GM19238 (cell line): Measurements from ENCODE around the gene PRDM7.

Source experiments
- DNase-seq: peaks from one replicate; pipeline ENCODE4 v3.0.0; 2011; ENCODE audit warnings: low spot score; ENCODE audit not compliant: insufficient read length

The PRDM7 gene

GRCh38 chr16:90037276-90037675, 39.9 kb downstream of the PRDM7 start:
- no peak for DNase-seq

DNA sequence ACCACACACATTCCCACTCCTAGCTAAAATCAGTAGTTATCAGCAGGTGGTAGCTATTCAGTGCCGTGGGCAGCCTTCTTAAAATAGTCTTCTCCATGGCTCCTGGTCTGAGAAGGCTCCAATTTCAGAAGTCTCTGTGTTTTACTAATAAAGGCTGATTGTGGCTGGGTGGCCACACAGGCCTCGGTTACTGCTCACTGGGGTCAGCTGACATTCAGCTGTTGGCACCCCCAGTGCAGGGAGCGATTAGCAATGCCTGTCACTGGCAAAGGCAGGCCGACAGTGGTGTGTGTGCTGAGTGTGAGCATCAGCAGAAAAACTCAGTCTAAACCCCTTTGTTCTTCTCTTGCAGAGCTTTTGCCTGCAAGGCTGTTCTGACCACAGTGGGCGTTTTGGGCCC, 41.2 kb downstream of the PRDM7 start:
- DNase-seq: no peak

GRCh38 chr16:90034504-90034903, 42.6 kb downstream of the PRDM7 start:
- no peak for DNase-seq

GRCh38 chr16:90033387-90033786, 43.7 kb downstream of the PRDM7 start:
- no peak for DNase-seq

DNA sequence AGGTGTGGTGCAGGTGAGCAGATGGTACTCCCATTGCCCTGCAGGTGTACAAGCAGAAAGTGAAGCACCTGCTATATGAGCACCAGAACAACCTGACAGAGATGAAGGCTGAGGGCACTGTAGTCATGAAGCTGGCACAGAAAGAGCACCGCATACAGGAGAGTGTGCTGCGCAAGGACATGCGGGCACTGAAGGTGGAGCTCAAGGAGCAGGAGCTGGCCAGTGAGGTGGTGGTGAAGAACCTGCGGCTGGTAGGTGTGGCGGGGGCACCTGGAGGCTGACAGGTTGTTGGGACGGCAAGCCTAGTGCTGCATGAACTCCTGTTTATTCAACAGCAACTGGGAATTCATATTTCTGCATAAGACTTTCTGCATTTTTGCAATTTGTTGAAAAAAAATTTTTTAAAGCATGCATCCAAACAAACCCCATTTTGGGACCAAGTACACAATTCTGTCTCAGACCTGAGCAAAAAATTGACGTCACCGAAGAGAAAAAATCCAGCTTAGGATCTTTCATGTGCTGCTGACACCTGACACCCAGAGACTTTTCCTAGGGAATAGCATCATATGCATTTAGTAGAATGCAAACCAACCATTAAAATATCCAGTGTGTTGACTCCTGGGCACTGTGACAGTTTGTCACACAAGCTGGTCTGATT, 44.3 kb downstream of the PRDM7 start:
- DNase-seq: no peak

DNA sequence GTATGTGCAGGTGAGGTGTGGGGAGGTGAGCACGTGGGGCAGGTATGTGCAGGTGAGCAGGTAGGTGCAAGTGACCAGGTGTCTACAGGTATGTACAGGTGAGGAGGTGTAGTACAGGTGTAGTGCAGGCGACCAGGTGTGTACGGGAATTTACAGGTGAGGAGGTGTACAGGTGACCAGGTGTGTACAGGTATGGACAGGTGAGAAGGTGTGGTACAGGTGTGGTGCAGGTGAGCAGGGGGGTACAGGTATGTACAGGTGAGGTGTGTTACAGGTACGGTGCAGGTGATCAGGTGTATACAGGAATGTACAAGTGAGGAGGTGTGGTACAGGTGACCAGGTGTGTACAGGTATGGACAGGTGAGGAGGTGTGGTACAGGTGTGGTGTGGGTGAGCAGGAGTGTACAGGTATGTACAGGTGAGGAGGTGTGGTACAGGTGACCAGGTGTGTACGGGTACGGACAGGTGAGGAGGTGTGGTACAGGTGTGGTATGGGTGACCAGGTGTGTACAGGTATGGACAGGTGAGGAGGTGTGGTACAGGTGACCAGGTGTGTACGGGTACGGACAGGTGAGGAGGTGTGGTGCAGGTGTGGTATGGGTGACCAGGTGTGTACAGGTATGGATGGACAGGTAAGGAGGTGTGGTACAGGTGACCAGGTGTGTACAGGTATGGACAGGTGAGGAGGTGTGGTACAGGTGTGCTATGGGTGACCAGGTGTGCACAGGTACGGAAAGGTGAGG, 45.0 kb downstream of the PRDM7 start:
- no peak for DNase-seq

GRCh38 chr16:90031186-90031930, 45.8 kb downstream of the PRDM7 start:
- no peak for DNase-seq

GRCh38 chr16:90028985-90029384, 48.1 kb downstream of the PRDM7 start:
- no peak for DNase-seq

DNA sequence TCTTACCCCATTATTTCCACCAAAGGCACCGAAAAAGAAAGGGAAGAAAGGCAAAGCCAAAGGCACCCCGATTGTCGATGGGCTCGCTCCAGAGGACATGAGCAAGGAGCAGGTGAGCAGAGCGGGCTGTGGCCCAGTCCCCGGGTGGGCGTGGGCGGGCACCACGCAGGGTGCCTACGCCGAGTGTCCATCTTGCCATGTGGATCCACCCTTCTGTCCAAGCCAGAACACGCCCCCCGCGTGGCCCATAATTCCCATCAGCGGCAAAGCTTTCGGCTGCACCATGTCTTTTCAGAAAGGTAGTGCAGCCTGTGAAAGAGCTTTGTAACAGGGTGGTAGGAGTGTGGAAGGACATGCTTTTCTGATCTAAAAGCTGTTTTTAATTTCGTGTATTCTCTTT, 49.5 kb downstream of the PRDM7 start:
- DNase-seq: no peak

- DNase-seq: no peak
Observed at GRCh38 chr16:90026135-90026534, 51.0 kb downstream of the PRDM7 start.

DNA sequence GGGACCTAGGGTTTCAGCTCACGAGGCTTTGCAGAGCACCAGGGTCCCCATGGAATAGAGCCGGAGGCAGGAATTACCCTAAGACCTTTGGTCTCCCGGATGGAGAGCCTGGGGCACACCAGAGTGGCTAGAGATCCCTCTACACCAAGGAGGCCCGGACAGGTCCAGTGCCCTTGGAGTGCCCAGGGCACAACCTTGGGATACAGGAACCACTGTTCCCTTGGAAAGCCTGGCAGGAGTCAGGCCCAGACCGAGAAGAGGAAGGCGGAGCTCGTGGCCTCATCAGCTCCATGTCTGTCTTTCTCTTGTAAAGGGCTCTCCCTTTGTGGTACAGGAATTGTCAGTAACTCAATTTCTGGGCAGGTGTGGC, 54.1 kb downstream of the PRDM7 start:
- no peak for DNase-seq

- peak; percentile 96 for DNase-seq
Observed at GRCh38 chr16:90022209-90023077, 54.7 kb downstream of the PRDM7 start.

GRCh38 chr16:90020838-90021382, 56.2 kb downstream of the PRDM7 start:
- DNase-seq: no peak

DNA sequence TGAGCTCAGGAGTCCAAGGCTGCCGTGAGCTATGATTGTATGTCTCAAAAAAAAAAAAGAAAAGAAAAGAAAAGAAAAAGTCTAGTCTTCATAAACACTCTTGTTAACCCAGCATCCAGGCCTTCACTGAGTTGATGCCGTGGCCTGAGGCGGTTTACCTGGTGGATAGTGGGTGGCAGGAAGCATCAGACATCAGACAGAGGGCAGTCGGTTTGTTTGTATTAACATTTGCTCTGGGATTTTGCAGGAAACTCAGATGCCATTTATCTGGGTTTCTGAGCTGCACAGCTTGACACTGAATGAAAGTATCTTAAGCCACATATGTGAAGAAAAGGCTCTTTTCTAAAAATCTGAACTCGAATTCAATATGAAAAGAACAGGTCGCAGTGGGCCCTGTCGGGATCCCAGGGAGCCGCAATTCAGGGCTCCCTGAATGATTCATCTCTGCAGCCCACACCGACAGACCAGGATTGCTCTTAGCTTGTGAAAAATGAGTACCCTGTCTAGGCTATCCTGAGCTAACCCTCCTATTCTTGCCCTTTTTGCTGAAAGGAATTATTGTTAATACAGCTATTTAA, 56.8 kb downstream of the PRDM7 start:
- no peak for DNase-seq

DNA sequence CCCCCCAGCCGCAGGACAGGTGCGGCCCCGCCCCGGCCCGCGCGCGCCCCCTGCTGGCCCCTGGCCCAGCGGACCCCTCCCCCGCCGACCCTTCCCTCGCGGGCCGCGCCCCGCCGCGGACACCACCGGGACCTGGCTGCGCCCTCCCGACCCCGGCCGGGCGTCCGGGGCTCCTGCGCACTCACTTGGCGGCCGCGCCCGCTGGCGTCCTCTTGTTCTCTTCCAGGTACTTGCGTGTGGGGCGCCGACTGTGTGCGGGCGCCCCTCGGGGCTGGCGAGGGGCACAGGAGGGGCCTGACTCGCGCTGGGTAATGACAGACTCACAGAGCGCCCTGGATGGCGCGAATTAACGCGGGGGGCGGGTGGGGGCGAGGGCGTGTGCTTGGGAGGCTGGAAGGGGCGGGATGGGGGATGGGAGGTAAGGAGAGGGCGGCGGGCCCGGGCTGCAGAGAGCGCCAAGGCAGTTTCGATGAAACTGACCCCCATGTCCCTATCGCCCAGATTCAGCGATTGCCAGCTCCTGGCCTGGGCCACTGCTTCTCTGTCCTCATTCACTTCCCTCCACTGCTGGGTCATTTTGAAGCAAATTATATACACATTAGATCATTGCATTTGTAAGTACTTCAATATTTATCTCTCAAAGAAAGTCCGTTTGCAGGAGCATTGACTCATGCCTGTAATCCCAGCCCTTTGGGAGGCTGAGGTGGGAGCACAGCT, 57.4 kb downstream of the PRDM7 start:
- peak; percentile 68 for DNase-seq

- DNase-seq: no peak
Observed at GRCh38 chr16:90018652-90019542, 58.2 kb downstream of the PRDM7 start, which contains the start of gene DBNDD1. DBNDD1 (minus strand) TSS chr16:90019456; CDS start chr16:90019341, 115 bp downstream.

DNA sequence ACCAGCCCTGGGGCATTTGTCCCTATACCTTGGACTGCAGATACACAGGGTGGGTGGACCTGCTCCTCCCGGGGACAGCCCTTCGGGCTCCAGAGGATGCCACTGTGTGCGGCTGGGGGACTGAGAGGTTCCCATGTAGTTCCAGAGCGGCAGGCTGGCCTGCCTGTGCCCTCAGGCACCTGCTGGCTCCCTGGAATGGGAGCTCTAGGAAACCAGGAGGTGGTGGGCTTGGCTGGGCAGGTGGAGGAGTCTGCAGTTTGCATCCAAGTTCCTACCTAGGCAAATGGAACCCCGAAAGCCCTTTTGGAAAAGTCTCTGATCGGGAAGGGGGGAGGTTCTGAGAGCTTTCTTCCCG, 58.9 kb downstream of the PRDM7 start:
- no peak for DNase-seq

GRCh38 chr16:90016339-90016950, 60.7 kb downstream of the PRDM7 start:
- DNase-seq: no peak
